ENCODE results near the gene C1orf87.

C1orf87 gene

DNA sequence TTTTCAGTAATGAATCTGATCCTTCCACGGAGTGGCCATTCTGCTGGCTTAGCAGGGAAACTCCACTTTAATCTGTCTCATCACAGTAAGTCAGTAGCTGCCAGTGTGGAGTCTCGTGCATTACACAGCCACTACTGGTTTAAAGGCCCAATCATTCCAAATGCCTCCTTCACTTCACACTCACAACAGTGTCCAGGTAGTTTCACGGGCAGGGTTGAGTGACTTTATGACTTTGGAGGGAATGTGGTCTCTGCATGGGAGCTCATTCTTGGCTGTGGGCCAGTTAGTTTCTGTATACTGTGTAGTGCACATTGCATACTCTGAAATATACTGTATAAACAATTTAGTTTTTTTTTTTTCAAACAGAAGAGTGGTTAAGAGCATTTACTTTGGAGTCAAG, 34.6 kb upstream of the C1orf87 start:
- DNase-seq (ENCODE audit: low read depth) = no peak
- no peak overlapping the region for H3K4me3 ChIP-seq (replicated peaks; ENCODE audit: low read depth, low read length)
- TF ChIP-seq CTCF (IDR thresholded peaks at IDR 0.05; ENCODE audit: low read length, missing control alignments) = no peak

DNA sequence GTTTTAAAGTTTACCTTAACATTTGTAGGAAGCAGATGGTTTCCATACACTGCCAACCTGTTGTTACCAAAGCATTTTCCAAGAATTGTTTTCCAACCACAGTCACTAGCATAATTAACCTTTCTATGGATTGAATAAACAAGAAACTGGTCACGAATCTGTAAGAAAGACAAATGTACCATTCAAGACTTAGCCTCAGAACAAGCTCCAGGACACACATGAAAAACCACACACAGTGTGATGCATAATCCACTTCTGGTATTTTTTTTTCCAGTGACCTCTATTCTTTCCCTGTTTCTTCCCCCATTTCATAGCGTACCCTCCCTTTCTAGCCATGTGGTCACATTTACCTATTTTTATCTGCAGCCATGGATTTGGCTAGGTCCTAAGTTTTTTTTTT, 29.6 kb upstream of the C1orf87 start:
- TF ChIP-seq CTCF (IDR thresholded peaks at IDR 0.05; ENCODE audit: low read length, missing control alignments) = no peak

DNA sequence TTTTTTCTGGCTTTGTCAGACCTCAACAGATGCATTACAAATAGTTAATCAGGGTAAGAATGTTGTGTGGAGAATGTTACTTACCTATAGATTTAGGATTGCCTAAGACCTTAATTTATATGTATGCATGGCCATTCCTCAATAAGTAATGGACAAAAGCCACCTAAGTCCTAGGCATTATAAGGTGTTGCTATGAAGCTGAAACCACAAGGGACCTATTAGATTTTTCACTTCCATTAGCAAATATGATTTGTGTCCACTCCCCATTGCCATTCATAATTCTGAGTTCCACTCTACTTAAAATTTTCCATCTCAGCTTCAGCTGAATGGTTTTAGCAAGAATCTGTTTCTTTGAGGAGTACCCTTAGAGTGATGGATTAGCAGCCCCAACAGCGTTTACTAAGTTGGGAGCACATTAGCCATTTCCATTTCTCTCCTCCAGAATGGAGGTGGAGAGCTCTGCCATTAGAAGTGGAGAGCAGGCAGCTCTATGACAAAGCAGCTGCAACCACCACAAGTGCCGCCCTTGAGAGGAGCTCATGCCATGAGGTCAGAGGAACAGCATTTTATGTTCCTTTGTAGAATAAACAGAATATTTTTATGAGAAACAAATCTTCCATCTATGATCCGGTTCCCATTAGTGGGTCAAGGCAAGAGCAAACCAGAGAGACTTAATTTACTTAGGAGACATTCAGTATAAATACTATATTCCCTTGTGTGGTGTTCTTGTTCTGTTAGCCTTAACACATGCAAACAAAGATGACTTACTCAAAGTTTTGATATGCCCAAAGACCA, 28.9 kb upstream of the C1orf87 start:
- no peak for TF ChIP-seq CTCF (IDR thresholded peaks at IDR 0.05; ENCODE audit: low read length, missing control alignments)
- no peak for DNase-seq (ENCODE audit: low read depth)
- no peak overlapping the region for H3K4me3 ChIP-seq (replicated peaks; ENCODE audit: low read depth, low read length)

More for the DNA sequence above, 29.6 kb upstream of the C1orf87 start:
- H3K4me3 ChIP-seq (replicated peaks; ENCODE audit: low read depth, low read length) = no peak overlapping the region
- no peak for DNase-seq (ENCODE audit: low read depth)

DNA sequence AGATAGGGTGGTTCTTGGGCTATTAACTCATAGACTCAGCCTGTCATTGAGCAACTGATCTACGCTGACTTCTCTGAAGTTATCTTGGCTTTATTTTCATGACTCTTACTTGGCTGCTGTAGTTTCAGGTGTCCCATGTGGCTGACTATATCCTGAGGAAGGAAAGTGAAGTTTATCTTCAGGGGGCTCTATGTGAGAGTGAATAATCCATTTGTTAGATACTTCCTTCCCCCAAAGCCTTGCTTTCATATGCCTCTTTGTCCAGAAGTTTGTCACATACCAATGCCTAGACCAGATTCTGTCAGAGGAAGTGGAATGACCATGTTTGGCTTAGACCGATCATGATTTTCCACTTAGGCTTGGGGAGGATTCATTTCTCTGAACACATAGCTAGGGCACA, 27.9 kb upstream of the C1orf87 start:
- H3K4me3 ChIP-seq (replicated peaks; ENCODE audit: low read depth, low read length) = no peak overlapping the region
- no peak for DNase-seq (ENCODE audit: low read depth)
- TF ChIP-seq CTCF (IDR thresholded peaks at IDR 0.05; ENCODE audit: low read length, missing control alignments) = no peak

DNA sequence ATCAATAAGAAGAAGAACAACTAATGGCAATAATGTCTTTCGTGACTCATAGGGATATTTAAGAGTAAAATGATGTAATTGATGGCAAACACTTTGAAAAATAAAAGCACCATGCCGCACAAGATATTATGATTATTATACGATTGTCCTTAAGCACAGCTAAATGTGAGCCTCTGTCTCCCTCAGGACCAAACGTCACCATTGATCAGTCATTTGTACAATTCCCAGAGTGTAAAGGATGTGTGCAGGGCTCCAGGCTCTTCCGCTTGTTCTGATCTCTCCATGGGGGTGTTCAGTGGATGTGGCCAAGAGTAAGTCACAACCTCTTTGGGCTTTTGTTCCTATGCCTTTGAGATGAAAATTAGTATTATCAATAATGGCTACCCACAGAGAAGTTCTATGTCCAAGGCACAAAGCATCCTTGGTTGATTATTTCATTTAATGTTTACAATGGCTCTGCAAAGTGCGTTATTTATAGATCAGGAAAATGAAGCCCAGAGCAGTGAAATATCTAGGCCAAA, 17.7 kb upstream of the C1orf87 start:
- DNase-seq (ENCODE audit: low read depth) = no peak
- no peak overlapping the region for H3K4me3 ChIP-seq (replicated peaks; ENCODE audit: low read depth, low read length)
- no peak for TF ChIP-seq CTCF (IDR thresholded peaks at IDR 0.05; ENCODE audit: low read length, missing control alignments)

GRCh38 chr1:60090655-60091054, 17.1 kb upstream of the C1orf87 start:
- DNase-seq (ENCODE audit: low read depth) = no peak
- TF ChIP-seq CTCF (IDR thresholded peaks at IDR 0.05; ENCODE audit: low read length, missing control alignments) = no peak
- H3K4me3 ChIP-seq (replicated peaks; ENCODE audit: low read depth, low read length) = no peak overlapping the region
